Central memory CD8-positive, alpha-beta T cell (primary cell): ENCODE results near the gene NCOR2.
A peak's percentile ranks its signal among the peaks of the same experiment; 100 is the strongest.

Experiments
- ATAC-seq: fragments of 150-1000 bp; cut with Tn5 transposase; replicated peaks from 2 replicates; pipeline ENCODE4 v1.10.0; 2022; ENCODE audit warnings: mild to moderate bottlenecking, moderate FRiP score, moderate number of reproducible peaks; ENCODE audit not compliant: poor library complexity, severe bottlenecking; ENCODE audit errors: extremely low read depth
- DNase-seq, 2 donors: peaks; one replicate each; pipeline ENCODE4 v3.0.0; 2021; ENCODE audit warnings: low spot score in 2 of 2
- H3K27ac Mint-ChIP-seq: one replicate; pipeline ENCODE4 v1.8.0; 2022; ENCODE audit warnings: low read depth, mild to moderate bottlenecking, moderate library complexity, mixed read lengths
- H3K27me3 Mint-ChIP-seq: one replicate; pipeline ENCODE4 v1.8.0; 2022; ENCODE audit warnings: mixed read lengths
- H3K36me3 Mint-ChIP-seq: one replicate; pipeline ENCODE4 v1.8.0; 2022; ENCODE audit warnings: mild to moderate bottlenecking, moderate library complexity, mixed read lengths; ENCODE audit not compliant: insufficient read depth
- H3K4me1 Mint-ChIP-seq: one replicate; pipeline ENCODE4 v1.8.0; 2022; ENCODE audit warnings: mixed read lengths
- H3K4me3 Mint-ChIP-seq: one replicate; pipeline ENCODE4 v1.8.0; 2022; ENCODE audit warnings: mild to moderate bottlenecking, moderate library complexity, mixed read lengths
- H3K9me3 Mint-ChIP-seq: one replicate; pipeline ENCODE4 v1.8.0; 2022; ENCODE audit warnings: mixed read lengths

NCOR2 gene

GRCh38 chr12:124538194-124539082 lies 29.0 kb downstream of the NCOR2 start:
- Mint-ChIP-seq H3K27me3 (no peaks in the 10 kb centered on the region), H3K9me3 (no peaks in the 10 kb centered on the region), H3K4me1 (peaks cover 35% of the 10 kb centered on the region), H3K27ac (peak overlapping the region; percentile 70), H3K4me3 (peak overlapping the region; percentile 16), H3K36me3 (peaks cover 9% of the 10 kb centered on the region)
- DNase-seq (no peak), ATAC-seq (no peak)

DNA sequence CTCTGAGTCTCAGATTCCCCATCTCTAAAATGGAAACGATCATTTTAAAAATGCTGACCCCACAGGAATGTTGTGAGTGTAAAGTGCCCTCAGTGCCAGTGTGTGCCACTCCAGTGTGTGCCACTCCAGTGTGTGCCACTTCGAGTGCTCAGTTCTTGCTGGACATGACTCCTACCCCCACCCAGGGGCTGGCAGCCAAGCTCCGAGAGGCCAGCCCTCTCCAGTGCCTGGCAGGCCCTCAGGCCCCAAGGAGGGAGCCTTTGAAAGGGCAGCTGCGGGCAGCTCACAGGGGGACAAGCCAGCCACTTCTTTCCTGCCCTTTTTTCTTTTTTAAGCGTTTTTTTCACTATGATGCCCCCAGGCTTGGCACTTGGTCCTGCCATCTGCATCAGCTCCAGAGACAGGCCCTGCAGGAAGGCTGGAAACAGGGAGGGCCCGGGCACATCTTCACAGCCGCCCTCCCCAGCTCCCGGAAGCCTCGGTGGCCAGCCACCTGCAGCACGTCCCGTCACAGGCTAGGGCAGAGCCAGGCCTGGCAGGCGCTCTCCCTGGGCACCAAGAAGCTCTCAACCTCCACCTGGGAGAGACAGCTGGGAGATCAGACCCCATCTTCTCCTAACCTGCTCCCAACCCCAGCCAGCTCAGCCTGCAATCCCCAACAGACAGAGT lies 29.8 kb downstream of the NCOR2 start:
- Mint-ChIP-seq H3K27me3 (no peaks in the 10 kb centered on the region), H3K36me3 (peaks cover 9% of the 10 kb centered on the region), H3K27ac (peak overlapping the region; percentile 70), H3K9me3 (no peaks in the 10 kb centered on the region), H3K4me3 (no peak overlapping the region), H3K4me1 (peaks cover 32% of the 10 kb centered on the region)
- ATAC-seq (no peak), DNase-seq (no peak)

DNA sequence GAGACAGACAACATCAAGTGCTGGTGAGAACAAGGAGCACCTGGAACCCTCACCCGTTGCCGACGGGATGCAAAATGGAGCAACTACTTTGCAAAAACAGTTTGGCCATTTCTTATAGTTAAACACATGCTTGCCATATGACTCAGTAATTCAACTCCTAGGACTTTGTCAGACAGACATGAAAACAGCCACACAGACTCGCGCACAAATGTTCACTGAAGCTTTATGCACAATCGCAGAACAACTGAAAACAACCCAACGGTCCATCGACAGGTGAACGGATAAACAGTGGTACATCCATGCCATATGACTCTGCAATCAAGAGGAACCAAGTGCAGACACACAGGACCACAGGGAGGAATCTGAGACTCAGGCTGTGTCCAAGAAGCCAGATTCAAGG lies 30.8 kb downstream of the NCOR2 start:
- Mint-ChIP-seq H3K4me3 (no peak overlapping the region), H3K36me3 (peaks cover 9% of the 10 kb centered on the region), H3K9me3 (no peaks in the 10 kb centered on the region), H3K27me3 (no peaks in the 10 kb centered on the region), H3K4me1 (peaks cover 32% of the 10 kb centered on the region), H3K27ac (no peak overlapping the region)
- ATAC-seq (no peak), DNase-seq (no peak)

GRCh38 chr12:124534776-124535740 lies 32.4 kb downstream of the NCOR2 start:
- H3K4me3 Mint-ChIP-seq, result no peak overlapping the region
- H3K9me3 Mint-ChIP-seq, result no peaks in the 10 kb centered on the region
- no peak for ATAC-seq
- no peaks in the 10 kb centered on the region for H3K27me3 Mint-ChIP-seq
- no peak for DNase-seq
- peaks cover 9% of the 10 kb centered on the region for H3K36me3 Mint-ChIP-seq
- H3K4me1 Mint-ChIP-seq, result peaks cover 30% of the 10 kb centered on the region
- no peak overlapping the region for H3K27ac Mint-ChIP-seq

DNA sequence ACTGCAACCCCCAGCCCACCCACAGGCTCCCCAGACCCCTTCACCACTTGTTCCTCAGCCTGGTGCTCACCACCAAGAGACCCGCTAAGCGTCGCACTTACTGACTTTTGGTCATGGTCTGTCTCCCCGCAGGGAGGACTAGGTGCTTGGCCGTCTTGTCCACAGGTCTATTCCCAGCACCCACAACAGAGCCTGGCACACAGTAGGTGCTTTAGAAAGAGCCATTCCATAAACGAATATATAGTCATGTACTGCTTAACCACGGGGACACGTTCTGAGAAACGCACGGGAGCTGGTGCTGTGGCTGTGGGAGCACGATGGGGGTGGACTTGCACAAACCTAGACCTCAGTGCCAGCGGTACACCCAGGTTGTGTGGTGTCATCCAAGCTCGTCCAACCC lies 34.0 kb downstream of the NCOR2 start:
- ATAC-seq (no peak), DNase-seq (no peak)
- Mint-ChIP-seq H3K36me3 (peaks cover 9% of the 10 kb centered on the region), H3K27ac (no peak overlapping the region), H3K27me3 (no peaks in the 10 kb centered on the region), H3K9me3 (no peaks in the 10 kb centered on the region), H3K4me1 (peaks cover 18% of the 10 kb centered on the region), H3K4me3 (no peak overlapping the region)

- peaks cover 9% of the 10 kb centered on the region for H3K36me3 Mint-ChIP-seq
- no peak for ATAC-seq
- H3K27ac Mint-ChIP-seq, result no peak overlapping the region
- H3K27me3 Mint-ChIP-seq, result no peaks in the 10 kb centered on the region
- H3K4me3 Mint-ChIP-seq, result no peak overlapping the region
- no peak for DNase-seq
- peaks cover 18% of the 10 kb centered on the region for H3K4me1 Mint-ChIP-seq
- no peaks in the 10 kb centered on the region for H3K9me3 Mint-ChIP-seq
Measured at GRCh38 chr12:124532967-124533366, 34.4 kb downstream of the NCOR2 start.

DNA sequence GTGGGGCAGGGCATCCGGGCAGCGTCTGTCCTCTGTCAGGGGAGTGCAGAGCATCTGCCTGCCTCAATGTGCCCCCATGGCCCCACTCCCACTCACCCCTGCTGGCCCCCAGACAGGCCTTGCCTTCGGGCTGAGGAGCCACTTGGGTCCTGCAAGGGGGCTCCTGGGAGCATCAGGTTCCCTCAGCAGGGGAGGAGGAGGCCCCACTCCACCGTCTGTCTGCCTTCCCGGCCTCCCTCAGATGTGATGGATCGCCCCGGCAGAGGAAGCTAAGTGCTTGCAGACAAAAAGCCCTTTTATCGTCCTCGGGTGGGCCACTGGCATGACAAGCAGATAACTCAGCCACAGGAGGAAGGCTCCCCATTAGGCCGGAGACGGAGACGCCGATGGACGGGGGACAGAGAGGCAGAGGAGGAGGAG lies 35.1 kb downstream of the NCOR2 start:
- Mint-ChIP-seq H3K27me3 (no peaks in the 10 kb centered on the region), H3K4me3 (no peak overlapping the region), H3K9me3 (no peaks in the 10 kb centered on the region), H3K36me3 (peaks cover 9% of the 10 kb centered on the region), H3K27ac (no peak overlapping the region), H3K4me1 (peaks cover 18% of the 10 kb centered on the region)
- ATAC-seq, result no peak
- DNase-seq, result no peak

DNA sequence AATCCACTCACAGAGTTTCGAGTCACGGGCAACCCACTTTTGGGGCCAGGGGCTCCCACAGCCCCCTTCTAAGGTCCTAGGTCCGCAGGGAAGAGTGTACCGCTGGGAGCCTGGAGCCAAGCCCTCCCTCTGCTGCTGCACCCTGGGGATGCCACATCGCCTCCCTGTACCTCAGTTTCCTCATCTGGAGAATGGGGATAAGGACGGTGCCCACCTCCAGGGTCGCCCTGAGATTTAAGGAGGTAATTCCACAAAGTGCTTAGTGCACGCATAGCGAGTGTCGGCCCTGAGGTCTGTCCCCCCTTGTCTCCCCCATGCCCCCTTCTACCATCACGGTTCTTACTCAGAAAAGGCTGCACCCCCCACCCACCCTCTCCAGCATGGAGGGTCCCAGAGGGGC lies 35.5 kb downstream of the NCOR2 start:
- ATAC-seq (no peak), DNase-seq (no peak)
- Mint-ChIP-seq H3K27ac (no peak overlapping the region), H3K4me3 (no peak overlapping the region), H3K36me3 (peaks cover 10% of the 10 kb centered on the region), H3K9me3 (no peaks in the 10 kb centered on the region), H3K4me1 (peaks cover 21% of the 10 kb centered on the region), H3K27me3 (no peaks in the 10 kb centered on the region)

DNA sequence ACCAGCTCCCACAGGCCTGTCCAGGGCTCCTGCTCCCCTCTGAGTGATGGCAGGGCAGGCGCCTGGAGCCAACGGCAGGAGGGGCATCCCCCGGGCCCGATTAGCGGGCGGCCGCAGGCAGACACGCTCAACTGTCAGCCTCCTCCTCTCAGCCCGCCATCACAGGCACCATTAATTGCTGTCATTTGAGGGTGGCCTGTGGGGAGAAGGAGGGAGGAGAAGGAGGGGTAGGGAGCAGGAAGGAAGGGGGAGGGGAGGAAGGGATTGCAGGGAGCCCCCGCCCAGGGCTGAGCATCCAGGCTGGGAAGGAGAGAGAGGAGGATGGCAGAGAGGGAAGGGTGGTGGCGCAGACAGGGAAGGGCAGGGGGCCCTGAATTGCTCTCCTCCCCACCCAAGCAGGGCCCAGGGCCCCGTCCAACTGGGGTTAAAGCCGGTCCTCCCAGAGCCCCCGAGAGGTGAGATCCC lies 36.1 kb downstream of the NCOR2 start:
- Mint-ChIP-seq H3K27me3 (no peaks in the 10 kb centered on the region), H3K4me3 (no peak overlapping the region), H3K4me1 (peaks cover 18% of the 10 kb centered on the region), H3K9me3 (no peaks in the 10 kb centered on the region), H3K36me3 (peaks cover 11% of the 10 kb centered on the region), H3K27ac (no peak overlapping the region)
- ATAC-seq, result no peak
- no peak for DNase-seq

- Mint-ChIP-seq H3K27ac (no peak overlapping the region), H3K9me3 (no peaks in the 10 kb centered on the region), H3K27me3 (no peaks in the 10 kb centered on the region), H3K36me3 (peaks cover 10% of the 10 kb centered on the region), H3K4me1 (peaks cover 15% of the 10 kb centered on the region), H3K4me3 (no peak overlapping the region)
- ATAC-seq, result no peak
- DNase-seq, result no peak
Measured at GRCh38 chr12:124530637-124531263, 36.7 kb downstream of the NCOR2 start.

DNA sequence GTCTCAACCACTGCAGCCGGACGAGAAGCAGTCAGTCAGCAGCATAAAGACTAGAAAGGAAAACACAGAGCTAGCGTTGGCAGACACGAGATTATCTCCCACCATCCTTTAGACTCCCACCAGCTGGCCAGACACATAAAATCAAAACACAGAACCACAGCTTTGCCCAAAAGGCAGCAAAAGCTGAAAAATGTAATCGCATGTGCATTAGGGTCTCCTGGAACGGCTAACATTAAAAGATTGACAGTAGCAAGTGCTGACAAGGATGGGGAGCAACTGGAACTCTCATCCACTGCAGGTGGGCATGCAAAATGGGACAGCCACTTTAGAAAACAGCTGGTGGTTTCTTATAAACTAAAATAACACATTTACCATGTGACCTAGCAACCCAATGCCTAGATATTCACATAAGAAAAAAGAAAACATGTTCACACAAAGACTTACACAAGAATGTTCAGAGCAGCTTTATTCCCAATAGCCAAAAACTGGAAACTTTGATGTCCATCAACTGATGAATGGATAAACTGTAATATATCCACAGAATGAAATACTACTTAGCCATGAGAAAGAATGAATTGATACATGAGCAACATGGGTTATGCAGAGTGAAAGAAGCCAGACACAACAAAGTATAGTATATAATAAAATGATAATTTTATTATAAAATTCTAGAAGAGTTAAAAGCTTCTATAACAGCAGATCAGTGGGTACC lies 37.7 kb downstream of the NCOR2 start:
- H3K27me3 Mint-ChIP-seq, result no peaks in the 10 kb centered on the region
- H3K9me3 Mint-ChIP-seq, result no peaks in the 10 kb centered on the region
- no peak overlapping the region for H3K27ac Mint-ChIP-seq
- DNase-seq, result no peak
- peaks cover 18% of the 10 kb centered on the region for H3K4me1 Mint-ChIP-seq
- no peak for ATAC-seq
- peaks cover 10% of the 10 kb centered on the region for H3K36me3 Mint-ChIP-seq
- no peak overlapping the region for H3K4me3 Mint-ChIP-seq
